PC-3 (cell line): ENCODE measurements around the gene LATS1. TPM values are rescaled to one million over a fixed set of nuclear protein-coding genes. Genes with fewer than 3 reads are reported as not detected.
"Not testable (repeated sequence)": the region's sequence is repeated elsewhere in the genome, so short reads cannot be mapped to it uniquely, and the experiment has no call there.

ENCODE experiments used
- ATAC-seq: fragments of 200-7000 bp; cut with Tn5 transposase; 2 replicates; pipeline ENCODE4 v1.9.1; 2020; ENCODE audit warnings: mild to moderate bottlenecking, moderate library complexity
- BruUV-seq: library from RNA; stranded (reverse); fragments of 400-500 nt; replicated peaks from 2 replicates; lab custom pipeline; 2021; lab: Mats Ljungman, UMichigan
- CTCF ChIA-PET: fragments of 300-600 bp; sonication (Branson Sonifier 250); formaldehyde crosslinking; loops from one replicate; lab custom pipeline; 2022; ENCODE audit warnings: antibody characterized with exemption; lab: Charles Lee
- POLR2A ChIA-PET: fragments of 300-600 bp; sonication (Branson Sonifier 250); formaldehyde crosslinking; loops from one replicate; lab custom pipeline; 2022; ENCODE audit warnings: antibody characterized with exemption; ENCODE audit not compliant: unreplicated experiment; lab: Charles Lee
- DNase-seq: peaks from one replicate; pipeline ENCODE4 v3.0.0-alpha.2; 2015
- H2AFZ ChIP-seq: fragments of 300-600 bp; sonication (generic); 2 replicates; pipeline ENCODE4 v1.6.0; 2016; ENCODE audit warnings: antibody characterized with exemption, low read length
- H3F3A ChIP-seq: fragments of 300-600 bp; sonication (generic); one replicate; pipeline ENCODE4 v1.6.0; 2017; ENCODE audit warnings: antibody characterized with exemption, low read length, control low read depth, mild to moderate bottlenecking; ENCODE audit not compliant: unreplicated experiment
- H3K27ac ChIP-seq: fragments of 300-600 bp; sonication (generic); 2 replicates; pipeline ENCODE4 v1.5.1; 2016; ENCODE audit warnings: mild to moderate bottlenecking, low read length
- H3K27me3 ChIP-seq: fragments of 300-600 bp; sonication (generic); 2 replicates; pipeline ENCODE4 v1.6.1; 2016; ENCODE audit warnings: low read length, mixed read lengths
- H3K36me3 ChIP-seq: fragments of 300-600 bp; sonication (generic); 2 replicates; pipeline ENCODE4 v1.6.1; 2016; ENCODE audit warnings: low read depth, mixed run types, low read length, mixed read lengths
- H3K4me1 ChIP-seq: fragments of 300-600 bp; sonication (generic); 2 replicates; pipeline ENCODE4 v1.5.1; 2016; ENCODE audit warnings: low read length; ENCODE audit not compliant: insufficient read depth
- H3K4me2 ChIP-seq: fragments of 300-600 bp; sonication (generic); 2 replicates; pipeline ENCODE4 v1.6.0; 2016; ENCODE audit warnings: low read length
- H3K4me3 ChIP-seq: fragments of 300-600 bp; sonication (generic); 2 replicates; pipeline ENCODE4 v1.5.1; 2016; ENCODE audit warnings: mild to moderate bottlenecking, low read length, mixed read lengths
- H3K79me2 ChIP-seq: fragments of 300-600 bp; sonication (generic); 2 replicates; pipeline ENCODE4 v1.6.1; 2017; ENCODE audit warnings: low read length, mixed read lengths
- H3K9ac ChIP-seq: fragments of 300-600 bp; sonication (generic); 2 replicates; pipeline ENCODE4 v1.6.0; 2016; ENCODE audit warnings: mild to moderate bottlenecking, low read length
- H3K9me2 ChIP-seq: fragments of 300-600 bp; sonication (generic); replicated peaks from 2 replicates; pipeline ENCODE4 v1.6.1; 2016; ENCODE audit warnings: mixed run types, low read length, mixed read lengths
- H3K9me3 ChIP-seq: fragments of 300-600 bp; sonication (generic); 2 replicates; pipeline ENCODE4 v1.6.1; 2016; ENCODE audit warnings: low read length, mixed read lengths
- H4K20me1 ChIP-seq: fragments of 300-600 bp; sonication (generic); 2 replicates; pipeline ENCODE4 v1.6.1; 2016; ENCODE audit warnings: low read length, mixed read lengths
- CTCF ChIP-seq: fragments of 300-600 bp; sonication (generic); conservative IDR thresholded peaks from 2 replicates; pipeline ENCODE4 v1.5.1; 2017; ENCODE audit warnings: antibody characterized with exemption, low read depth, mild to moderate bottlenecking, low read length
- EZH2 ChIP-seq: fragments of 300-600 bp; sonication (generic); IDR thresholded peaks from one replicate; pipeline ENCODE4 v1.6.1; 2017; ENCODE audit warnings: antibody characterized with exemption, mild to moderate bottlenecking, low read length; ENCODE audit not compliant: unreplicated experiment
- EZH2phosphoT487 ChIP-seq: fragments of 300-600 bp; sonication (generic); IDR thresholded peaks from 2 replicates; pipeline ENCODE4 v1.6.1; 2018; ENCODE audit warnings: mild to moderate bottlenecking, antibody characterized with exemption, low read length, borderline replicate concordance
- intact Hi-C: fragments of 100-400 bp; cut with micrococcal nuclease; formaldehyde crosslinking; loops from 2 replicates; pipeline ENCODE4 v1.9.0; 2023
- total RNA-seq: library from RNA; depleted of rRNA; stranded (reverse); fragments of >200 nt; gene quantifications from 2 replicates; pipeline ENCODE4 v1.2.3, GENCODE V29; 2014

LATS1 gene
- total RNA-seq, 1 experiment from 2014 or later, result 9.7 TPM

GRCh38 chr6:149681209-149681608 lies 36.7 kb downstream of the LATS1 start:
- no peak for DNase-seq
- CTCF ChIA-PET, result no interaction called here
- no TSS peak for BruUV-seq

GRCh38 chr6:149680503-149680902 lies 37.4 kb downstream of the LATS1 start:
- H3K9me2 ChIP-seq, result no peaks in the 10 kb centered on the region
- no peak overlapping the region for H3K4me3 ChIP-seq
- H2AFZ ChIP-seq, result no peak overlapping the region
- H3K9ac ChIP-seq, result no peak overlapping the region
- H3K4me2 ChIP-seq, result no peak overlapping the region
- peaks cover 15% of the 10 kb centered on the region for H3K36me3 ChIP-seq
- ChIA-PET POLR2A (no interaction called here), CTCF (no interaction called here)
- no TSS peak for BruUV-seq
- H3K27me3 ChIP-seq, result no peaks in the 10 kb centered on the region
- ATAC-seq (no peak), DNase-seq (no peak)
- TF ChIP-seq EZH2 (no peak), CTCF (no peak), EZH2phosphoT487 (no peak)
- H3F3A ChIP-seq, result no peaks in the 10 kb centered on the region
- no peaks in the 10 kb centered on the region for H4K20me1 ChIP-seq
- H3K4me1 ChIP-seq, result no peaks in the 10 kb centered on the region
- intact Hi-C loops, result no loop called here
- H3K79me2 ChIP-seq, result 0 out of 2 replicates have a peak, but pooled peaks cover 4% of the 10 kb centered on the region
- no peaks in the 10 kb centered on the region for H3K9me3 ChIP-seq
- H3K27ac ChIP-seq, result no peak overlapping the region

More at GRCh38 chr6:149681209-149681608, 36.7 kb downstream of the LATS1 start:
- H3K4me1 ChIP-seq, result no peaks in the 10 kb centered on the region
- no peaks in the 10 kb centered on the region for H3K27me3 ChIP-seq
- H2AFZ ChIP-seq, result no peak overlapping the region
- no peaks in the 10 kb centered on the region for H3F3A ChIP-seq
- H3K9ac ChIP-seq, result no peak overlapping the region
- H3K9me3 ChIP-seq, result no peaks in the 10 kb centered on the region
- peaks cover 15% of the 10 kb centered on the region for H3K36me3 ChIP-seq
- H3K4me2 ChIP-seq, result no peak overlapping the region
- TF ChIP-seq EZH2 (no peak), EZH2phosphoT487 (no peak), CTCF (no peak)
- no peak overlapping the region for H3K27ac ChIP-seq
- no peaks in the 10 kb centered on the region for H3K9me2 ChIP-seq
- H3K4me3 ChIP-seq, result no peak overlapping the region
- no peak for ATAC-seq
- no peaks in the 10 kb centered on the region for H4K20me1 ChIP-seq
- H3K79me2 ChIP-seq, result 0 out of 2 replicates have a peak, but pooled peaks cover 4% of the 10 kb centered on the region
- POLR2A ChIA-PET, result no interaction called here
- intact Hi-C loops, result no loop called here

GRCh38 chr6:149672265-149672664 lies 45.6 kb downstream of the LATS1 start:
- DNase-seq, H3K4me1 ChIP-seq, H3F3A ChIP-seq, H3K36me3 ChIP-seq, H4K20me1 ChIP-seq, H3K9me2 ChIP-seq, intact Hi-C loops, BruUV-seq, H2AFZ ChIP-seq, ATAC-seq, H3K27me3 ChIP-seq, CTCF ChIA-PET, H3K9me3 ChIP-seq, H3K9ac ChIP-seq, H3K27ac ChIP-seq, POLR2A ChIA-PET, H3K4me3 ChIP-seq, H3K79me2 ChIP-seq, H3K4me2 ChIP-seq: not testable (repeated sequence)
